COR-L47 (cell line): ENCODE results near the gene TUSC7.

ENCODE experiments used
- DNase-seq: peaks from one replicate; lab custom pipeline; 2025; lab: John Stamatoyannopoulos, UW

Gene TUSC7

GRCh38 chr3:116709479-116709878 is at the start of gene TUSC7:
Gene TUSC7, plus strand, starts transcription at chr3:116709779.
- DNase-seq: no peak

- DNase-seq: no peak
Observed at GRCh38 chr3:116661196-116661595, 48.4 kb upstream of the TUSC7 start.

GRCh38 chr3:116663161-116664110 is 46.1 kb upstream of the TUSC7 start:
- no peak for DNase-seq

- DNase-seq: no peak
Observed at GRCh38 chr3:116667324-116667723, 42.3 kb upstream of the TUSC7 start.

- no peak for DNase-seq
Observed at GRCh38 chr3:116667791-116668190, 41.8 kb upstream of the TUSC7 start.

- DNase-seq: no peak
Observed at GRCh38 chr3:116669576-116669975, 40.0 kb upstream of the TUSC7 start.

- DNase-seq: no peak
Observed at GRCh38 chr3:116671151-116671550, 38.4 kb upstream of the TUSC7 start.

GRCh38 chr3:116678853-116679252 is 30.7 kb upstream of the TUSC7 start:
- DNase-seq: no peak

GRCh38 chr3:116691041-116691440 is 18.5 kb upstream of the TUSC7 start:
- DNase-seq: no peak

- DNase-seq: no peak
Observed at GRCh38 chr3:116701070-116701469, 8.5 kb upstream of the TUSC7 start.

GRCh38 chr3:116702334-116702733 is 7.2 kb upstream of the TUSC7 start:
- DNase-seq: no peak

GRCh38 chr3:116707531-116707930 is 2.0 kb upstream of the TUSC7 start:
- DNase-seq: no peak

GRCh38 chr3:116716490-116716889 is 6.9 kb downstream of the TUSC7 start:
- no peak for DNase-seq

GRCh38 chr3:116717566-116717965 is 8.0 kb downstream of the TUSC7 start:
- no peak for DNase-seq

GRCh38 chr3:116728454-116728853 is 18.9 kb downstream of the TUSC7 start:
- no peak for DNase-seq

GRCh38 chr3:116734243-116734642 is 24.7 kb downstream of the TUSC7 start:
- DNase-seq: no peak

- no peak for DNase-seq
Observed at GRCh38 chr3:116739678-116740077, 30.1 kb downstream of the TUSC7 start.

GRCh38 chr3:116740293-116740692 is 30.7 kb downstream of the TUSC7 start:
- no peak for DNase-seq

GRCh38 chr3:116741467-116741866 is 31.9 kb downstream of the TUSC7 start:
- DNase-seq: no peak

GRCh38 chr3:116743062-116743461 is 33.5 kb downstream of the TUSC7 start:
- no peak for DNase-seq

GRCh38 chr3:116749388-116749787 is 39.8 kb downstream of the TUSC7 start:
- DNase-seq: no peak

- DNase-seq: no peak
Observed at GRCh38 chr3:116757315-116757714, 47.7 kb downstream of the TUSC7 start.

GRCh38 chr3:116759316-116759715 is 49.7 kb downstream of the TUSC7 start:
- DNase-seq: no peak
